GM19099 (cell line): ENCODE data around the gene HIP1.

ENCODE experiments used
- POLR2A ChIP-seq: IDR thresholded peaks from 3 replicates; pipeline ENCODE4 v1.6.1; 2011; ENCODE audit warnings: low read depth; ENCODE audit not compliant: insufficient read length; ENCODE audit errors: extremely low read depth

The HIP1 gene

GRCh38 chr7:75716992-75717626 is 21.6 kb downstream of the HIP1 start:
- TF ChIP-seq POLR2A: no peak

- no peak for TF ChIP-seq POLR2A
Measured at GRCh38 chr7:75715864-75716263, 22.9 kb downstream of the HIP1 start.

DNA sequence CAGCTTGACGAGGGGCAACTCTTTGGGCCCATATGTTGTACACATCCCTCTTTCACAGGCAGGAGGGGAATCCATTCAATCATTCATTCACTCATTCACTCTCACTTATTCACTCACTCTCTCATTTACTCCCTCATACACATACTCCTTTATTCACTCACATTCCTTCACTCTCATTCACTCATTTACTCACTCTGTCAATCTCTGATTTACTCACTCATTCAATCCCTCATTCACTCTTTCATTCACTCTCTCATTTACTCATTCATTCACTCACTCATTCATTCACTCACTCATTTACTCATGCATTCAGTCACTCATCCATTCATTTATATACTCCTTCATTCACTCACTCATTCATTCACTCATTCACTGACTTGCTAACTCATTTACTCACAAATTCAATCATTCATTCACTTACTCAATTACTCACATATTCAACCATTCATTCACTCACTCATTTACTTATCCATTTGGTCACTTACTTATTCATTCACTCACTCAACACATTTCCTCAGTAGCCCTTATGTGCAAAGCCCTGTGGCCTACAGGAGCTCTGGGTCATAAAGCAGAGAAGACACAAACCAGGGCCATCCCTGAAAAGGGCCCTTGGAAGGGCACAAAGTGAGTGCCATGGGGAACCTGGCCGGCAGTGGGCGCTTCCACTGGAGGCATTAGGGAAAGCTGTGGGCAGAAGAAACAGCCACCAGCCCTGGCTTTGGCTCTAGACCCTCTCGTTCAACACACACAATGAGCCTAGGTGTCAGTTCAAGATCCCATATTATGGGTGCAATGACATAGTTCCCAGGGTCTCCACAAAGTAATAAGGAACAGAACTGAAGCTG is 26.0 kb downstream of the HIP1 start:
- no peak for TF ChIP-seq POLR2A

- TF ChIP-seq POLR2A: no peak
Measured at GRCh38 chr7:75711656-75712514, 26.9 kb downstream of the HIP1 start.

- no peak for TF ChIP-seq POLR2A
Measured at GRCh38 chr7:75711076-75711475, 27.7 kb downstream of the HIP1 start.

DNA sequence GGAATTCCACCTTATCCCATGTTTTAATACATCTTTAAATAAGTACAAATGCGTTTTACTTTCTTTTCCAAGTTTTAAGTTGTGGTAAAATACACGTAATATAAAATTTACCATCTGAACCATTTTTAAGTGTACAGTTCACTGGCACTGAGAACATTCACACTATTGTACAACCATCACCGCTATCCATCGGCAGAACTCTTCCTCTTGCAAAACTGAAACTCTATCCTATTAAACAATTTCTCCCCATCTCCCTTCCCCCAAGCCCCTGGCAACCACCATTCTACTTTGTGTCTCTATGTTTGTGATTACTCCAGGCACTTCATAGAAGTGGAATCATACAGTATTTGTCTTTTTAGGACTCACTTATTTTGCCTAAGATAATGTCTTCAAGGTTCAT is 33.8 kb downstream of the HIP1 start:
- no peak for TF ChIP-seq POLR2A

GRCh38 chr7:75702515-75702914 is 36.2 kb downstream of the HIP1 start:
- TF ChIP-seq POLR2A: no peak

DNA sequence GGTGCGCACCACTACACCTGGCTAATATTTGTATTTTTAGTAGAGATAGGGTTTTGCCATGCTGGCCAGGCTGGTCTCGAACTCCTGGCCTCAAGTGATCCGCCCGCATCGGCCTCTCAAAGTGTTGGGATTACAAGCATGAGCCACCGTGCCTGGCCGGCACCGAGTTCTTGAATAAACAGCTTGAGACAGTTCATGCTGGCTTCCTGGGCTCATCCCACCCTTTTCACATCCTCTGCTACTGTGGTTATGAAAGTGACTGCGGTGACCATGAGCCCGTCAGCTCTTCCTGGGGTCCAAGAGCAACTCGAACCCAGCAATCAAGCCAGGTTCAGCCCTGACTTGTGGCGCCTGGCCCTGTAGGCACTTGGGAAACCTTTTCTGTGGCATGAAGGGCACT is 38.7 kb downstream of the HIP1 start:
- no peak for TF ChIP-seq POLR2A

DNA sequence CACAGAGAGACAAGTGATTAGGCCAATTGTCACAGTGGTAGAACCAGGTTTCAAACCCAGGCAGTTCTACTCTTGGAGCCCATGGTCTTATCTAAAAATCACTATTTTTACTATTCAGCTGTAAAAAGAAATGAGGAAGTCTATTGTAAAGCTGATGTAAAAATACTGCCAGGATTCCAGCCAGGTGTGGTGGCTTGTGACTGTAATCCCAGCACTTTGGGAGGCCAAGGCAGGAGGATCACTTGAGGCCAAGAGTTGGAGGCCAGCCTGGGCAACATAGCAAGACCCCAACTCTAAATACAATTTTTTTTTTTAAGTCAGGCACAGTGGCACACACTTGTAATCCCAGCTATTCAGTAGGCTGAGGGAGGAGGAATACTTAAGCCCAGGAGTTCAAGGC is 40.4 kb downstream of the HIP1 start:
- no peak for TF ChIP-seq POLR2A

DNA sequence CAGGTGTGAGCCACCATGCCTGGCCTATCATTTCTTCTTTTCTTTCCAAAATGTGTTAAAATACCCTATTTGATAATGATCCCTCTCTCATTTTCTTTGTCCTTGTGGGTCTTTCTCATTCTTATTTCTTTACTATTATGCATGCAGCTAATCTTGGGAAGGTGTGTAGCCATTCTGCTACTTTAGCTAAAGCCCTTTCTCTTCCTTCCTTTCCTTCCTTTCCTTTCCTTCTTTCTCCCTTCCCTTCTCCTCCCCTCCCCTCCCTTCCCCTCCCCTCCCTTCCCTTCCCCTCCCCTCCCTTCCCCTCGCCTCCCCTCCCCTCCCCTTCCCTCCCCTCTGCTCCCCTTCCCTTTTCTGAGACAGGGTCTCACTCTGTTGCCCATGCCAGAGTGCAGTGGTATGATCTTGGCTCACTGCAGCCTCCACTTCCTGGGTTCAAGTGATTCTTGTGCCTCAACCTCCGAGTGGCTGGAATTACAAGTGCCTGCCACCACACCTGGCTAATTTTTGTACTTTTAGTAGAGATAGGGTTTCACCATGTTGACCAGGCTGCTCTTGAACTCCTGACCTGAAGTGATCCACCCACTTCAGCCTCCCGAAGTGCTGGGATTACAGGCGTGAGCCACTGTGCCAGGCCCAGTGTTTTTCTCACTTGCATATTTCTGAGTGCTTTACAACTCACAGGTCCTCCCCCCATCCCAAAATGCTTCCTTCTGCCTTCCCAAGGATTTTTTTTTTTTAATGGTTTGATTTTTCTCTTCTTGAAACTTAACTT is 42.3 kb downstream of the HIP1 start:
- no peak for TF ChIP-seq POLR2A

- no peak for TF ChIP-seq POLR2A
Measured at GRCh38 chr7:75694638-75695399, 43.9 kb downstream of the HIP1 start.

GRCh38 chr7:75691793-75692543 is 46.8 kb downstream of the HIP1 start:
- TF ChIP-seq POLR2A: no peak

DNA sequence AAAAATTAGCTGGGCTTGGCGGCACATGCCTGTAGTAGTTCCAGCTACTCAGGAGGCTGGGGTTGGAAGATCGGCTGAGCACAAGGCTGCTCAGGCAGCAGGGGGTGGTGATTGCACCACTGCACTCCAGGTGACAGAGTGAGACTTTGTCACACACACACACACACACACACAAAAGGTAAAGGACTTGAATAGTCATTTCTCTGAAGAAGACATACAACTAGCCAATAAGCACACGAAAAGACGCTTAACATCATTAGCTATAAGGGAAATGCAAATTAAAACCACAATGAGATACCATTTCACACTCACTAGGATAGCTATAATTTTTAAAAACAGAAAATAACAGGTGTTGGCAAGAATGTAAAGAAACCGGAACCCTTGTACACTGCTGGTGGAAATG is 48.6 kb downstream of the HIP1 start:
- TF ChIP-seq POLR2A: no peak
